GM20431 (cell line): ENCODE results near the gene FBXL13.
"Not testable (repeated sequence)": the region's sequence is repeated elsewhere in the genome, so short reads cannot be mapped to it uniquely, and the experiment has no call there.

Experiments
- in situ Hi-C: fragments of 300-500 bp; cut with MseI, MboI; formaldehyde crosslinking; loops from one replicate; pipeline ENCODE4 v1.15.0; 2020; ENCODE audit warnings: low sequenced_read_pairs; ENCODE audit not compliant: unreplicated experiment

Gene FBXL13

DNA sequence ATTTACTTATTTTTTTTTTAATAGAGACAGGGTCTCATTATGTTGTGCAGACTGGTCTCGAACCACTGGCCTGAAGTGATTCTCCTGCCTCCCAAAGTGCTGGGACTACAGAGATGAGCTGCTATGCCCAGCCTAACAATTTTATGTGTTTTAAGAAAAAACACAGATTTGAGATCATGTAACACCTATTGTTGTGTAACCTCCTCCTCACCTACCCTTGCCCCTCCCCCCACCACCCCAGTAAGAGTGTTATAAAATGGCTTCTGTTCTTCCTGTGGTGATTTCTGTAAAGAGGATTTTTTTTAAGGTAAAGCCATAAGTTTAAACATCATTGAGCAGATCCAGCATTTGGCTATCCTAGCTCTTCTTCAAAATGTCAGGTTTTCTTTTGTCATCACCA, 7.9 kb upstream of the FBXL13 start:
- in situ Hi-C loops = no loop called here

DNA sequence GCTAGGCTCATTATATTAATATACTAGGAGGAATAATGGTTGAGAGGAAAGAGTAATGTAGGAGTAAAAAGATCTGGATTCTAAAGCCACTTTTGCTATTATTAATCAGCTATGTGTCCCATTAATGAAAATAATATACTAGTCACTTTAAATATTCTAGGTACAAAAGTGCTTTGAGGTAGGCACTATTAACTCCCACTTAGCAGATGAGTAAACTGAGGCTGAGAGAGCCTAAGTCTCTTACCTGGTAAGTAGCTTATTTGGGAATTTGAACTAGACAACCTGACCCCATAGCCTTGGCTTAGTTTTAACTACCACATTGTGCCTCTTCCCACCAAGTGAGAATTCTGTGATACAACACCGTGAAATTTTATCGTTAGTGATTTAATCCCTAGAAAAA, 6.3 kb upstream of the FBXL13 start:
- in situ Hi-C loops = no loop called here

DNA sequence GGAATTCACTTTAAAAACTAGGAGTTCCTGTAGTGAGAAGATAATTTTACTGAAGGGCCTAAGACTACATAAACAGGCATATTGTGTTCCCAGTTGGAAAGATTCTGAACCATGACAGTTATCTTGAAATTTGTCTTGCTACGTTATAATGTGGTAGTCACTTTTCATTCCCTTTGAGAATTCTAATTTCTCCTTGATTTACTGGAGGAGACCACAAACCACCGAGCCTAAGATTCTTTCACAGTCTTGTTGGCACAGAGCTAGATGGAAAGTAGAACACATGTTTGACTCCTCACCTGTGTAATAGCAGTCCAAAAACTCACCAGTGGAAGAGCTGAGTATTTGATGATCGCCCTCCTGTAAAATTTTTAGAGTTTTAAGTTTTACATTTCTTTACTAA, 5.2 kb upstream of the FBXL13 start:
- in situ Hi-C loops = no loop called here

DNA sequence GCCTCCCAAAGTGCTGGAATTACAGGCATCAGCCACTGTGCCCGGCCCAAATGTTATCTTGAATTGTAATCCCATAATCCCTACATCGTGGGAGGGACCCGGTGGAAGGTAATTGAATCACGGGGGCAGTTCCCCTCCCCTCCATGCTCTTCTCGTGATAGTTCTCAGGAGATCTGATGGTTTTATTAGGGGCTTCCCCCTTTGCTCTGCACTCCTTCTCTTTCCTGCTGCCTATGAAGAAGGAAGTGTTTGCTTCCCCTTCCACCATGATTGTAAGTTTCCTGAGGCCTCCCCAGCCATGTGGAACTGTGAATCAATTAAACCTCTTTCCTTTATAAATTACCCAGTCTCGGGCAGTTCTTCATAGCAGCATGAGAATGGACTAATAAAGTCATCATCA, 3.6 kb upstream of the FBXL13 start:
- in situ Hi-C loops = not testable (repeated sequence)

DNA sequence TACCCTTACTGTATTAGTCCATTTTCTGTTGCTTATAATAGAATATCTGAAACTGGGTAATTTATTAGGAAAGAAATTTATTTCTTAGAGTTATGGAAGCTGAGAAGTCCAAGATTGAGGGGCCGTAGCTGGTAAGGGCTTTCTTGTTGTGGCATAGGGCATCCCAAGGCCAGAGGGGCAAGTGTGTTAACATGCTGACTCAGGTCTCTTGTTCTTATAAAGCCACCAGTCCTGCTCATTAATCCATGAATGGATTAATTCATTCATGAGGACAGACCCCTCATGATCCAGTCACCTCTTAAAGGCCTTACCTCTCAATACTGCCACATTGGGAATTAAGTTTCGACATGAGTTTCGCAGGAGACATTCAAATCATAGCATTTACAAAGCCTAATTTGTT, 2.7 kb upstream of the FBXL13 start:
- in situ Hi-C loops = no loop called here

DNA sequence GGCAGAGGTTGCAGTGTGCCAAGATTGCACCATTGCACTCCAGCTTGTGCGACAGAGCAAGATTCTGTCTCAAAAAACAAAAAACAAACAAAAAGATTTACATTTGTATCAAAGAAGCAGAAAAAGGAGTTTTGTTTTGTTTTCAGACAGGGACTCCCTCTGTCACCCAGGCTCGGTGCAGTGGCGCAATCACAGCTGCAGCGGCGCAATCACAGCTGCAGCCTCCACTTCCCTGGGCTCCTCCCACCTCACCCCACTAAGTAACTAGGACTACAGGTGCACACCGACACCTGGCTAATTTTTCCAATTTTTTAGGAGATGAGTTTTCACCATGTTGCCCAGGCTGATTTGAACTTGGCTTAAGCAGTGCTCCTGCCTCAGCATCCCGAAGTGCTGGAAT, 2.2 kb upstream of the FBXL13 start:
- in situ Hi-C loops = no loop called here

DNA sequence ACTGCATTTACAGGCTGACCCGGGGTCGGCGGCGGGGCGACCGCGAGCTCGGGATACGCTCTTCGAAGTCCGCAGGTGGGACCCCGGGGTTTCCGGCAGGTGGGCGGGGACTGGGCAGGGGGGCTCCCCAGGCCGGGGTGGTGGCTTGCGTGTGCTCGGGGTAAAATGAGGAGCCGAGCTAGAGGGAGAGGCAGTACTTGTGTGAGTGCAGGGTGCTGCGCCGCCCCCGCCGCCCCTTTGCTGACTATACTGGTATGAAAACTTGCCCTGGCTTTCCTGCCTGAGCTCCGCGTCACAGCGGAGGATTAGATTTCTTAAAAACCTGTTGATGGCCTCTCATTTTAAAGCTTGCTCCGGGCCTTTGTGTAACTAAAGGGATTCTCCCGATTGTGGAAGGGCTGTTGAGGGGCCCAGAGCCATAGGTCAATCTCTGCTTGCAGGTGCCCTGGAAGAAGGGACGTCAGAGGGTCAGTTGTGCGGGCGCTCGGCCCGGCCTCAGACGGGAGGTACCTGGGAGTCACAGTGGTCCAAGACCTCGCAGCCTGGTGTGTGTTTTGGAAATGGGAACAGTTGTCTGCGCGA, 832 bp upstream of the FBXL13 start:
- in situ Hi-C loops = no loop called here

DNA sequence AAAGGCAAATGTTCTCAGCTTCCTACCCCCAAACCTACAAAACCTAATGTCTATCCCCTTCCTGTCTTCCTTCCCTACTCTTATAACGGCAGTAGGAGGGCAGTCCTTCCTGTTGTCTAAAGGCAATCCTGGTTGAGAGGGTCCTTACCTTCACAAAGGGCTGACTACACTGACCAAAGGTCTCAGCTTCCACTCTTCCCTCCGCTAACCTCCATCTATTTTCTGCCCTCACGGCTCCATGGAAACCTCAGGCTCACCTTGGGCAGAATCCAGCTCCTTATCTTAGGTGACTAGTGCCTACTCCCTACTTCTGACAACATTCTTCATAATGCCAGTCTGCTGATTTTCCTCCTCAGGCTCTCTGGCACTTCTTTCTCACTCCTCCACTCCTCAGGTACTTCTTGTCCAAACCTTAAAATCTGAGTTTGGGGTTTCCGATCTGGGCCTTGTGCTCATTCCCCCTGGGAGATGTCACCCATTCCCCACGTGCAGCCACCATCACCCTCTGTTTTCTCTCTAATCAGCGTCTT, 542 bp downstream of the FBXL13 start:
- in situ Hi-C loops = no loop called here

DNA sequence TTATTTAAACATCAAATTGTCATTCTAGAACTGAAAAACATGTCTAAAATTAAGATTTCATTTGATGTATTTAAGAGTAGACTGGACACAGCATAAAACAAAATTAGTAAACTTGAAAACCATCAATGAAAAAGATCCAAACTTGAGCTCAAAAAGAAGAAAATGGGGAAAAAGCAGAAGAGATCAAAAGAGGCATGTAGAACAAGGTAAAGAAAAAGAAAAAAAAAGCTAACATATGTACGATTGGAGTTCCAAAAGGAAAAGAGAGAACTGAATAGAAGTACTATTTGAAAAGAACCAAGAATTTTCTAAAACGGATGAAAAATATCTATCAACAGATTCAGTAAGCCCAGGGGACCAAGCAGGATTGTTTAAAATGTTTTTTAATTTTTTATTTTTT, 3.6 kb downstream of the FBXL13 start:
- in situ Hi-C loops = no loop called here

DNA sequence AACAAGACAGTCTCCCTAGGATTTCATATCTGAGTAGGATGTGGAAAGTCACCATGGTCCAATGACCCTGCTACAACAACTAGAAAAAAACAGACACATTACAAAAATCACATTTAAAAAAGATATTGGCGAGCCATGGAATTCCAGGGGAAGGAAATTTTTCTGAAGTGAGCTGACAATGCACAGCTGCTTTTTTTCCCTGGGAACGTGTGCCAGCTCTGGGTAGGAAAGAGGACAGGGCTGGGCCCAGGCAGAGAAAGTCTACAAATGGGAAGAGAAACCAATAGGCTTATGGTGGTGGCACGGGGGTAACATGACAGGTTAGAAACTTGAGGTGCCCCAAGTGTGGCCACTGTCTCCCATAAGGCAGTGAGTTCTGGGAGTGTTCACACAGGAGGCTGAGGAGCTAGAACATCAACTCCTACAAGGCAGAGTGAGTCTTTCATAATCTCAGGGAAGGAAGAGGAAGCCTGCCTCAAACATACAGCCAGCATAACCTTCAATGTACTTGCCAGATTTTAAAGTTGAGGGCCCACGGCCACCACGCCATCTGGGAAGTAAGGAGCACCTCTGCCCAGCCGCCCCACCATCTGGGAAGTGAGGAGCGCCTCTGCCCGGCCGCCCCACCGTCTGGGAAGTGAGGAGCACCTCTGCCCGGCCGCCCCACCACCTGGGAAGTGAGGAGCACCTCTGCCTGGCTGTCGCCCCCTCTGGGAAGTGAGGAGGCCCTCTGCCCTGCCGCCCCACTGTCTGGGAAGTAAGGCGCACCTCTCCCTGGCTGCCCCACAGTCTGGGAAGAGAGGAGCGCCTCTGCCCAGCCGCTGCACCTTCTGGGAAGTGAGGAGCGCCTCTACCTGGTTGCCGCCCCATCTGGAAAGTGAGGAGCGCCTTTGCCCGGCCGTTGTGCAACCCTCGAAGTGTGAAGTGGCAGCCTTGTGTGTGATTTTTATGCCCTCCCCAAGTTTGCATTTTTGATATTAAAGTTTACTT, 5.9 kb downstream of the FBXL13 start:
- in situ Hi-C loops = no loop called here

DNA sequence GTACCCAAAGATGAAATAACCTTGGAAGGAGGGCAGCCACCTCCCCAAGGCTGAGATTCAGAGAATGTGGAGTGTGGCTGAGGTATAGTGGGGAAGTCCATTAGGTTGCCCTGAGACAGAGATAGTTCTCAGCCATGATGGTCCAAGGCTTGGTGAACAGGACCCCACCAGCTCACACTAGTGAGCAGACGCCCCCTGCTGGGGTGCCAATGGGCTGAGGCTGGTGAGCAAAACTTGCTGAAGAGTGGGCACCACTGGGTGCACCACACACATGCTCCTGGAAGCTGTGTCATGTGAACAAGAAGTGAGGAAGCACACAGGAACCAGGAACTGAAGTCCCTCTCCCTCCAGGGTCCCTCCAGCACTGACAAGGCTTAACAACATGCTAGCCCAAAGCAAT, 8.9 kb downstream of the FBXL13 start:
- in situ Hi-C loops = no loop called here

DNA sequence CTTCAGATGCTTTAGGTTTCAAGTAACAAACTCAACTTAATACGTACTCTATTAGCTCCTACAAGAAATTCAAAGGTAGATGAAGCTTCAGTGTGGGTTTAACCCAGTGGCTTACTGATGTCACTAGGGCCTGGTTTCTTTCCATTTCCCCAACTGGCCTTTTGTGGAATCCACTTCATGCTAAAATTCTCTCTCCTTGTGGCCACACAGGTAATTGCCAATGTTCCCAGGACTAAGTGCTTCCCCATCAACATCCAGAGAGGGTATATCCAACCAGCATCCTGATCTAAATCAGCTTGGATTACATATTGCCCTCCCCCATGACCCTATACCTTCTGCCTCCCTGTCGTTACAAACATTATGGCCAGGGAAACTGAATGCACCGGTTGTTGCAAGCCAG, 10.7 kb downstream of the FBXL13 start:
- in situ Hi-C loops = no loop called here

DNA sequence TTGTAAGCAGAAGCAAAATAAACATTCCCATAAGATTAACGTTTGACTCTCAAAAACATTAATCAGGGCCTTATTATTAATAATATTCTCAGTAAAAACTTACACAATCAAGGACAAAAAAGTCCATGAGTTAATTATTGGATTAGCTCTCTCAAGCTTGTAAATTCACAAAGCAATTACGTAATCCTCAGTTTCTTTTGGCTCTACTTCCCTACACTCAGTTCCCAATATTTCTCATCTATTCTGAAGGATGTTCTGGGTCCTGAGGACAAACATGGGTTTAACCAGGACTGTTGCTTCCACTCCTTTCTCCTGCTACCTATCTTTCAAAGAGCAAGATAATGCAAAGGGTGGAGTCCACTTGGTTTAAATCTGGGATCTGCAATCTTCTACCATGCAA, 15.1 kb downstream of the FBXL13 start:
- in situ Hi-C loops = no loop called here

DNA sequence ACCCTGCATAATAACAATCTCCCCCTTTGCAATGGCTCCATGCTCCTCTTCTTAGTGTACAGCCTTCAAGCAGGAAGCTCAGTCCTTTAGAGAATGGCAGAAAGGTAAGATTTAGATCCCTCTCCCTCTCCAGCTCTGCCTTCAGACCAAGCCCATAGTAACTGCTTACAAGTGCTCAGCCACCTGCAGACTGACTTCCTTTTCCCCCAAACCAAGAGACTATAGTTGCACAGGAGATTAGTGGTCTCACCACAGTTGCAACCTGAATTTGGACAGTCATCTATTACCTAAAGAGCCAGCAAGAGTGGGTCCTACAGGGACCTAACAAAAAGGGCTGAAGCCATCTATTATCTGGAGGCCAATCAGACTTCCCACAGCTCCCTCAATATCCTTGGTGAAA, 16.5 kb downstream of the FBXL13 start:
- in situ Hi-C loops = no loop called here

DNA sequence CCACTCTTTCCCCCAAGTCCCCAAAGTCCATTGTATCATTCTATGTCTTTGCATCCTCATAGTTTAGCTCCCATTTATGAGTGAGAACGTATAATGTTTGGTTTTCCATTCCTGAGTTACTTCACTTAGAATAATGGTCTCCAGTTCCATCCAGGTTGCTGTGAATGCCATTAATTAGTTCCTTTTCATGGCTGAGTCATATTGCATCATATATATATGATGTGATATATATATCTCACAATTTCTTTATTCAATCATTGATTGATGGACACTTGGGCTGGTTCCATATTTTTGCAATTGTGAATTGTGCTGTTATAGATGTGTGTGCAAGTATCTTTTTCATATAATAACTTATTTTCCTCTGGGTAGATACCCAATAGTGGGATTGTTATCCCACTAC, 18.6 kb downstream of the FBXL13 start:
- in situ Hi-C loops = not testable (repeated sequence)

DNA sequence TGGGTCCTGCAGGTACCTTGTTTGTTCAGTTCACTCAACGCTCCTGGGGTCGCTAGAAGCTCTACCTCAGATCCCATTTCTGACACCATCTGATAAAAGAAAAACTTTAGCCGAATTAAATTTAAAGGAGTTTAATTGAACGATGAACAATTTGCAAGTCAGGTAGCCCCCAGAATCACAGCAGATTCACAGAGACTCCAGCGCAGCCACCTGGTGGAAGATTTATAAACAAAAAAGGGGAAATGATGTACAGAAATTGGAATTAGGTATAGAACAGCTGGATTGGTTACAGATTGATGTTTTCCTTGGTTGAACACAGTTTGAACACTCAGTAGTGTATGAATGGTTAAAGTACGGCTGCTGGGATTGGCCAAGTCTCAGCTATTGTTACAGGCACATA, 23.1 kb downstream of the FBXL13 start:
- in situ Hi-C loops = no loop called here

DNA sequence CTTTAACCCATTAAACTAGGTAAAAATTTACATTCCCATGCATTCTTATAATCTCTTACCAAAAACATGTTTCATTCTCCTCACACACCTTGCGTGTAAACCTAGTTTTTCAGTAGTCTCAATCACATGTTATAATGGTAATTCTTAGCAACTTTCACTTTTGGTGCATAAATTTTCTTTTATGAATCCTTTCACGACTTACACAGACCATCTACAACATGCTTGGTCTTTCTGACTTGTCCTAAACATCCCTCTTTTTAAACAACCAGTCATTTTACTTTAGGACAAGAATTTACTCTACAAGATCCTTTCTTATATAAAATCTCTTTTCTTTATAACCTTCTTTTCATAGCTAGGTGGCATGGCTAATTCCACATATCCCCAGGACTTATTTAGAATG, 25.8 kb downstream of the FBXL13 start:
- in situ Hi-C loops = no loop called here

DNA sequence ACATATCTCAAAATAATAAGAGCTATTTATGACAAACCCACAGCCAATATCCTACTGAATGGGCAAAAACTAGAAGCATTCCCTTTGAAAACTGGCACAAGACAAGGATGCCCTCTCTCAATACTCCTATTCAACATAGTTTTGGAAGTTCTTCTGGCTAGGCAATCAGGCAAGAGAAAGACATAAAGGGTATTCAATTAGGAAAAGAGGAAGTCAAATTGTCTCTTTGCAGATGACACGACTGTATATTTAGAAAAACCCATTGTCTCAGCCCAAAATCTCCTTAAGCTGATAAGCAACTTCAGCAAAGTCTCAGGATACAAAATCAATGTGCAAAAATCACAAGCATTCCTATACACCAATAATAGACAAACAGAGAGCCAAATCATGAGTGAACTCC, 32.8 kb downstream of the FBXL13 start:
- in situ Hi-C loops = not testable (repeated sequence)

DNA sequence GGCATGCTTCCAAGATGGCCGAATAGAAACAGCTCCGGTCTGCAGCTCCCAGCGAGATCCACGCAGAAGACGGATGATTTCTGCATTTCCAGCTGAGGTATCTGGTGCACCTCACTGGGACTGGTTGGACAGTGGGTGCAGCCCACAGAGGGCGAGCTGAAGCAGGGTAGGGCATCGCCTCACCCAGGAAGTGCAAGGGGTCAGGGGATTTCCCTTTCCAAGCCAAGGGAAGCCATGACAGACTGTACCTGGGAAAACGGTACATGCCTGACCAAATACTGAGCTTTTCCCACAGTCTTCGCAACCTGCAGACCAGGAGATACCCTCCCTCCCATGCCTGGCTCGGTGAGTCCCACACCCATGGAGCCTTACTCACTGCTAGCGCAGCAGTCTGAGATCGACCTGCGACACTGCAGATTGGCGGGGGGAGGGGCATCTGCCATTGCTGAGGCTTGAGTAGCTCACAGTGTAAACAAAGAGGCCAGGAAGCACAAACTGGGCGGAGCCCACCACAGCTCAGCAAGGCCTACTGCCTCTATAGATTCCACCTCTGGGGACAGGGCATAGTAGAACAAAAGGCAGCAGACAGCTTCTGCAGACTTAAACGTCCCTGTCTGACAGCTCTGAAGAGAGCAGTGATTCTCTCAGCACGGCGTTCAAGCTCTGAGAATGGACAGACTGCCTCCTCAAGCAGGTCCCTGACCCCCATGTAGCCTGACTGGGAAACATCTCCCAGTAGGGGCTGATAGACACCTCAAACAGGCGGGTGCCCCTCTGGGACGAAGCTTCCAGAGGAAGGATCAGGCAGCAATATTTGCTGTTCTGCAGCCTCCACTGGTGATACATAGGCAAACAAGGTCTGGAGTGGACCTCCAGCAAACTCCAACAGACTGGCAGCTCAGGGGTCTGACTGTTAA, 36.5 kb downstream of the FBXL13 start:
- in situ Hi-C loops = not testable (repeated sequence)

DNA sequence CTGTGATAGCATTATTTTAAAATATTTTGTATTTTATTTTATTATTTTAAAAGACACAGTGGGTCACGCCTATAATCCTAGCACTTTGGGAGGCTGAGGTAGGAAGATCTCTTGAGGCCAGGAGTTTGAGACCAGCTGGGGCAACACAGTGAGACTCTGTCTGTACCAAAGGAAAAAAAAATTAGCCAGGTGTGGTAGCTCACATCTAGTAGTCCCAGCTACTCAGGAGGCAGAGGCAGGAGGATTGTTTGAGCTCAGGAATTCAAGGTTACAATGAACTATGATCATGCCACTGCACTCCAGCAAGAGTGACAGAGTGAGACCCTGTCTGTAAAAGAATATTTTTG, 37.1 kb downstream of the FBXL13 start:
- in situ Hi-C loops = no loop called here

DNA sequence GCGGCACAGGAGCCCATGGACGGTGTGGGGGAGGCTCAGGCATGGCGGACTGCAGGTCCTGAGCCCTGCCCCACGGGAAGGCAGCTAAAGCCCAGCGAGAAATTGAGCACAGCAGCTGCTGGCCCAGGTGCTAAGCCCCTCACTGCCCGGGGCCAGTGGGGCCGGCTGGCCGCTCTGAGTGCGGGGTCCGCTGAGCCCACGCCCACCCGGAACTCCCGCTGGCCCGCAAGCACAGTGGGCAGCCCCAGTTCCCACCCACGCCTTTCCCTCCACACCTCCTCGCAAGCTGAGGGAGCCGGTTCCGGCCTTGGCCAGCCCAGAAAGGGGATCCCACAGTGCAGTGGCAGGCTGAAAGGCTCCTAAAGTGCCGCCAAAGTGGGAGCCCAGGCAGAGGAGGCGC, 40.3 kb downstream of the FBXL13 start:
- in situ Hi-C loops = not testable (repeated sequence)
